Central memory CD4-positive, alpha-beta T cell (primary cell): ENCODE data around the gene ZNF197.
A peak's percentile ranks its signal among the peaks of the same experiment; 100 is the strongest.
"Not testable (repeated sequence)": the region's sequence is repeated elsewhere in the genome, so short reads cannot be mapped to it uniquely, and the experiment has no call there.

Experiments
- DNase-seq: peaks from one replicate; pipeline ENCODE4 v3.0.0; 2022

Gene ZNF197

GRCh38 chr3:44665173-44665572 is 40.3 kb downstream of the ZNF197 start:
- DNase-seq, result no peak

GRCh38 chr3:44666346-44666745 is 41.5 kb downstream of the ZNF197 start:
- DNase-seq, result no peak

DNA sequence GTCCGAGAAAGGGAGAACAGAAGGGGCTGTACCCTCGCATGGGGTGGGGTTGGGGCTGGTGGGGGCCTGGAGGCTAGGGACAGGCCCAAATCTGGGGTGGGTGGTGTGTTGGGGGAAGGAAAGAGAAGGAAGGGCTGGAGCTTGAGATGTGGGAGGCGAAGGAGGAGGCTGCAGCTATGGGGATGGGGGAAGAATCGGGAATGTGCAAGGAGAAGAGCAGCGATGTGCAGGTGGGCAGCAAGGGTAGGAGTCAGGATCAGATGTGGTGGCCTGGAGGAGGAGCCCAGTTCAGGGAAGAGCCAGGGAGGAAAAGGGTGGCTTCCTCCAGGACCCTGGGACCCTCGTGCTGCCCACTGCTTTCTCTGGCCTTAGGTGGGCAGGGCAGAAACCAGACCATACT is 44.9 kb downstream of the ZNF197 start:
- no peak for DNase-seq

DNA sequence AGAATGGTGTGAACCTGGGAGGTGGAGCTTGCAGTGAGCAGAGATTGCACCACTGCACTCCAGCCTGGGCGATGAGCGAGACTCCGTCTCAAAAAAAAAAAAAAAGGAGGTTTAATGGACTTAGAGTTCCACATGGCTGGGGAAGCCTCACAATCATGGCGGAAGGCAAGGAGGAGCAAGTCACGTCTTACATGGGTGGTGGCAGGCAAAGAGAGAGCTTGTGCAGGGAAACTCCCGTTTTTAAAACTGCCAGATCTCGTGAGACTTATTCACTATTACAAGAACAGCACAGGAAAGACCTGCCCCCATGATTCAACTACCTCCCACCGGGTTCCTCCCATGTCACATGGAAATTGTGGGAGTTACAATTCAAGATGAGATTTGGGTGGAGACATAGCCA is 48.6 kb downstream of the ZNF197 start:
- not testable (repeated sequence) for DNase-seq

DNA sequence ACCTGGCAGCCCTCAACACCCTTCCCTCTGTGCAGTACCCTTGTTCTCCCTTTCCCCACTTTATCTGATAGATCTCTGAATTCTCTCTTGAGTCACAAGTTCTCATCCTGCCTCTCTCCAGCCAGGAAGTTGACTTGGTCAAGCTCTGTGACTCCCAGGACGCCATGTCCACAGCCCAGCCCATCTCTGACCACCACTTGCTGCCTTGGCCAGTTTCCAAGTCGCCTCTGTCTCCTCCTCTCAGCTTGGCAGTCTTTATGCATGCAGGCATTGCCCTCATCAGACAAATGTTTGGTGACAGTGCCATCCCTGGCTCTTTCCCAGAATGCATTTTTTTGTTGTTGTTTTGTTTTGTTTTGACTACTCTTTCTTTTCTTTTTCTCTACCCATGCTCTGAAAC is 49.4 kb downstream of the ZNF197 start:
- no peak for DNase-seq

- DNase-seq, result no peak
These were observed 53.8 kb downstream of the ZNF197 start for GRCh38 chr3:44678480-44679116.

DNA sequence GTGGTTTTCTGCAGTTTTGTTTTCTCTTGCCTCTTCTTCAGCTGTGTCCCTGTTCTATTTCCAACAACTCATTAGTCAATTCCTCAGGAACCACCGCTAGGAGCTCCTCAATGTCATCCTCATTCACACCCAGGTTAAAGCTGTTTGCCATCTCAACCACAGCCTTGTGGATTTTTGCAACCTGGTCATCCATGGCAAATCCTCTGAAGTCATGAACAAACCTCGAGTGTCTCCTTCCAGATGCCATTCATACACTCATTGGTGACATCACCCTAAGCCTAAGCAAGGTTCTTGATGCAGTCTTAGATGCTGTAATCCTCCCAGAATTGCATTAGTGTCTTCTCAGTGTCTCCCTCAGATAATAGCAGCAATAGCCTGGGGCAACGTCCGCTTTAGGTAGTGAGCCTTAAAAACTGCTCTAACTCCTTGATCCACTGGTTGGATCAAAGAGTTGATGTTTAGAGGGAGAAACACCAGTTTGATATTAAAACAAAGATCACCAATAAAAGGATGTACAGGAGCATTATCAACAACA is 56.2 kb downstream of the ZNF197 start:
- no peak for DNase-seq

DNA sequence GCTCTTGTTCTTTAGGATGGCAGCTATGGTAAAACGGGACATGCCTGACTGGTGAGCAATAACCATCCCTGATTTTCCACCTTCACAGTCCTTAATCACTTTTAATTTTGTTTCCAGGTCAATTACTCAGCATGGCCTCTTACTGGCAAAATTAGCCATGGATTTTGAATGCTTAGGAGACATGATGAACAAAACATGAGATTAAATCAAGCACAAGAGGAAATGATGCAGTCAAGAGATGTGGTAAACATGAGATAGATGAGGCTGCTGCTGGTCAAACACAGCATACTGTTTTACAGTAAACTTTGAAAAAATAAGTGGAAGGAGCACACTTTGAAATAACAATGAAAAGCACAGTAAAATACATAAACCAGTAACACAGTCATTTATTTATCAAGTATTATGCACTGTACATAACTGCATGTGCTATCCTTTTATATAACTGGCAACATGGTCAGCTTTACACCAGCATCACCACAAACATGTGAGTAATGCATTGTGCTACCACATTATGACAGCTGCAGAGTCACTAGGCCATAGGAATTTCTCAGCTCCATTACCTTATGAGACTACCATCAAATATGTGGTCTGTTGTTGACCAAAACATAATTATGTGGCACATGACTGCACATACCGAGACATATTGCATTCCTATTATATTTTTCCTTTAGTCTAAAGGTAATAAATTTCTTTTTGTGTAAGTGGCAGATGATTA is 57.5 kb downstream of the ZNF197 start:
- no peak for DNase-seq

- peak; percentile 17 for DNase-seq
These were observed 60.4 kb downstream of the ZNF197 start for GRCh38 chr3:44685128-44685800.

DNA sequence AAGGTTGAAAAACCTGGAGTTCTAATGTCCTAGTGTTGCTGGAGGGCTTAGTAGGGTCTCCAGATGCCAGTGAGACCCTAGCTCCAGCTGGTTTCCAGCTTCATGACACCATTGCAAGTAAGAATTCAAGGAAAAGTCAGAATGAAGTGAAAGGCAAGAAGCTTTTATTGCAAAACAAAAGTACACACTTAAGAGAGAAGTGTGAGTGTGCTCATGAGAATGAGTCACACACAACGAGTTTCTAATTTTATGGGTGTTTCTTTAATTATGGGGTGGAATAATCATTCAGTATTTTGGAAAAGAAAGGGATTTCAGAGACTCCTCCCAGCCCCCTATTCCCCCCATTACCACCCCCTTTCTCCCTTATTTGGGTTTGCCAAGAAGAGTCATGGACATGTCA is 63.1 kb downstream of the ZNF197 start:
- DNase-seq, result no peak
